Type B pancreatic cell (in vitro differentiated cells): ENCODE results near the gene NPLOC4. TPM values are rescaled to one million over a fixed set of nuclear protein-coding genes. Genes with fewer than 3 reads are reported as not detected.

Experiments used
- DNase-seq: peaks from one replicate; pipeline ENCODE4 v3.0.0; 2021; ENCODE audit warnings: mixed read lengths; ENCODE audit not compliant: unreplicated experiment; ENCODE audit errors: extremely low spot score
- H3K27ac Mint-ChIP-seq: 2 replicates; pipeline ENCODE4 v1.8.0; 2021; ENCODE audit warnings: mild to moderate bottlenecking, mixed read lengths
- H3K27me3 Mint-ChIP-seq: 2 replicates; pipeline ENCODE4 v1.8.0; 2021; ENCODE audit warnings: mixed read lengths
- H3K36me3 Mint-ChIP-seq: 2 replicates; pipeline ENCODE4 v1.8.0; 2021; ENCODE audit warnings: mixed read lengths
- H3K4me1 Mint-ChIP-seq: one replicate; pipeline ENCODE4 v1.8.0; 2021; ENCODE audit warnings: mixed read lengths; ENCODE audit not compliant: unreplicated experiment
- H3K4me3 Mint-ChIP-seq: 2 replicates; pipeline ENCODE4 v1.8.0; 2021; ENCODE audit warnings: mild to moderate bottlenecking, mixed read lengths
- H3K9me3 Mint-ChIP-seq: 2 replicates; pipeline ENCODE4 v1.8.0; 2021; ENCODE audit warnings: mixed read lengths
- CTCF ChIP-seq: fragments of 200-600 bp; sonication (generic); conservative IDR thresholded peaks from 2 replicates; pipeline ENCODE4 v1.5.0; 2021; ENCODE audit warnings: antibody characterized with exemption, mild to moderate bottlenecking
- total RNA-seq: library from RNA; stranded (reverse); gene quantifications from 2 replicates; pipeline ENCODE4 v1.2.1, GENCODE V29; 2021; ENCODE audit warnings: low replicate concordance

The NPLOC4 gene
- total RNA-seq, 1 donor from 2014 or later = 82.4 TPM

GRCh38 chr17:81542431-81543338 is 94.2 kb downstream of the NPLOC4 start:
- Mint-ChIP-seq H3K27me3 (no peaks in the 10 kb centered on the region), H3K27ac (no peak overlapping the region), H3K4me1 (peaks cover 4% of the 10 kb centered on the region), H3K36me3 (no peaks in the 10 kb centered on the region), H3K9me3 (no peaks in the 10 kb centered on the region), H3K4me3 (no peak overlapping the region)
- no peak for TF ChIP-seq CTCF
- DNase-seq = no peak

- no peaks in the 10 kb centered on the region for H3K9me3 Mint-ChIP-seq
- DNase-seq = no peak
- H3K36me3 Mint-ChIP-seq = no peaks in the 10 kb centered on the region
- H3K27ac Mint-ChIP-seq = no peak overlapping the region
- no peak for TF ChIP-seq CTCF
- H3K4me3 Mint-ChIP-seq = no peak overlapping the region
- peaks cover 4% of the 10 kb centered on the region for H3K4me1 Mint-ChIP-seq
- H3K27me3 Mint-ChIP-seq = peaks cover 2% of the 10 kb centered on the region
Measured at GRCh38 chr17:81541123-81541522, 95.8 kb downstream of the NPLOC4 start.

GRCh38 chr17:81540676-81541027 is 96.3 kb downstream of the NPLOC4 start:
- H3K27ac Mint-ChIP-seq = no peak overlapping the region
- no peak for TF ChIP-seq CTCF
- H3K9me3 Mint-ChIP-seq = no peaks in the 10 kb centered on the region
- H3K27me3 Mint-ChIP-seq = peaks cover 5% of the 10 kb centered on the region
- peaks cover 4% of the 10 kb centered on the region for H3K4me1 Mint-ChIP-seq
- DNase-seq = no peak
- H3K36me3 Mint-ChIP-seq = no peaks in the 10 kb centered on the region
- H3K4me3 Mint-ChIP-seq = no peak overlapping the region

- no peaks in the 10 kb centered on the region for H3K9me3 Mint-ChIP-seq
- no peaks in the 10 kb centered on the region for H3K36me3 Mint-ChIP-seq
- DNase-seq = no peak
- H3K27me3 Mint-ChIP-seq = peaks cover 5% of the 10 kb centered on the region
- no peak overlapping the region for H3K27ac Mint-ChIP-seq
- H3K4me1 Mint-ChIP-seq = peaks cover 4% of the 10 kb centered on the region
- no peak overlapping the region for H3K4me3 Mint-ChIP-seq
- TF ChIP-seq CTCF = no peak
Measured at GRCh38 chr17:81539961-81540675, 96.8 kb downstream of the NPLOC4 start.

- no peaks in the 10 kb centered on the region for H3K36me3 Mint-ChIP-seq
- no peak for DNase-seq
- H3K9me3 Mint-ChIP-seq = no peaks in the 10 kb centered on the region
- no peak for TF ChIP-seq CTCF
- no peak overlapping the region for H3K4me3 Mint-ChIP-seq
- peaks cover 5% of the 10 kb centered on the region for H3K27me3 Mint-ChIP-seq
- H3K27ac Mint-ChIP-seq = no peak overlapping the region
- peaks cover 4% of the 10 kb centered on the region for H3K4me1 Mint-ChIP-seq
Measured at GRCh38 chr17:81539571-81539900, 97.4 kb downstream of the NPLOC4 start.
